ENCODE data around the gene GRID2IP. TPM values are rescaled to one million over a fixed set of nuclear protein-coding genes. Genes with fewer than 3 reads are reported as not detected.
A peak's percentile ranks its signal among the peaks of the same experiment; 100 is the strongest.

Gene GRID2IP
- total and polyA plus RNA-seq, 2 of the 13 experiments (the other 11 are each of a cell fraction or from before 2014, with no cell fraction given) = 0.03 TPM; not detected in 1

DNA sequence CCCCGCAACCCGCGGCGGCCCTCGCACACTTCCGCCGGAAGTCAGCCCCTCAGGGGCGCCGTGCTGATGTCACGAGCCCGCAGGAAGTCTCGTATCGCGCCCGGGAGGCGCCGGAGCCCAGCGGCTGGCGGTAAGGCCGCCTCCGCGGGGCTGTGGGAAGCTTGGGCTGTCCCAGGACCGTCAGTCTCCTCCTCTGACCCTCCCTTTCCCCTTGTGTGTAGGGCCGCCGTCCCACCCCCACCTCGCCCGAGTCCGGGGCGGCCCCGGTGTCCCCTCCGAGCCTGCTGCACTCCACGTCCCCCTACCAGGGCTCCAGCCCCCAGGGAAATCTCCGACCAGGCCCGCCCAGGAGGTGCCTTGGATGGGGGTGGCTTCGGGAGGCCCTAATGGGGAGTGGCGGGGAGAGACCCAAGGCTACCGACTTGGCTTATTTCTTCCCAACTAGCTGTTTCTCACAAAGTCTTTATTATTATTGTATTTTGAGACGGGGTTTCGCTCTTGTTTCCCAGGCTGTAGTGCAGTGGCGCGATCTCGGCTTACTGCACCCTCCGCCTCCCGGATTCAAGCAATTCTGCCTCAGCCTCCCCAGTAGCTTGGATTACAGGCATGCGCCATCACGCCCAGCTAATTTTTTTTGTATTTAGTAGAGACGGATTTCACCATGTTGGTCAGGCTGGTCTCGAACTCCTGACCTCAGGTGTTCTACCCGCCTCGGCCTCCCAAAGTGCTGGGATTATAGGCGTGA, 26.3 kb upstream of the GRID2IP start, which contains the start of gene ZDHHC4 (continued):
- TF ChIP-seq, protein P1, sequence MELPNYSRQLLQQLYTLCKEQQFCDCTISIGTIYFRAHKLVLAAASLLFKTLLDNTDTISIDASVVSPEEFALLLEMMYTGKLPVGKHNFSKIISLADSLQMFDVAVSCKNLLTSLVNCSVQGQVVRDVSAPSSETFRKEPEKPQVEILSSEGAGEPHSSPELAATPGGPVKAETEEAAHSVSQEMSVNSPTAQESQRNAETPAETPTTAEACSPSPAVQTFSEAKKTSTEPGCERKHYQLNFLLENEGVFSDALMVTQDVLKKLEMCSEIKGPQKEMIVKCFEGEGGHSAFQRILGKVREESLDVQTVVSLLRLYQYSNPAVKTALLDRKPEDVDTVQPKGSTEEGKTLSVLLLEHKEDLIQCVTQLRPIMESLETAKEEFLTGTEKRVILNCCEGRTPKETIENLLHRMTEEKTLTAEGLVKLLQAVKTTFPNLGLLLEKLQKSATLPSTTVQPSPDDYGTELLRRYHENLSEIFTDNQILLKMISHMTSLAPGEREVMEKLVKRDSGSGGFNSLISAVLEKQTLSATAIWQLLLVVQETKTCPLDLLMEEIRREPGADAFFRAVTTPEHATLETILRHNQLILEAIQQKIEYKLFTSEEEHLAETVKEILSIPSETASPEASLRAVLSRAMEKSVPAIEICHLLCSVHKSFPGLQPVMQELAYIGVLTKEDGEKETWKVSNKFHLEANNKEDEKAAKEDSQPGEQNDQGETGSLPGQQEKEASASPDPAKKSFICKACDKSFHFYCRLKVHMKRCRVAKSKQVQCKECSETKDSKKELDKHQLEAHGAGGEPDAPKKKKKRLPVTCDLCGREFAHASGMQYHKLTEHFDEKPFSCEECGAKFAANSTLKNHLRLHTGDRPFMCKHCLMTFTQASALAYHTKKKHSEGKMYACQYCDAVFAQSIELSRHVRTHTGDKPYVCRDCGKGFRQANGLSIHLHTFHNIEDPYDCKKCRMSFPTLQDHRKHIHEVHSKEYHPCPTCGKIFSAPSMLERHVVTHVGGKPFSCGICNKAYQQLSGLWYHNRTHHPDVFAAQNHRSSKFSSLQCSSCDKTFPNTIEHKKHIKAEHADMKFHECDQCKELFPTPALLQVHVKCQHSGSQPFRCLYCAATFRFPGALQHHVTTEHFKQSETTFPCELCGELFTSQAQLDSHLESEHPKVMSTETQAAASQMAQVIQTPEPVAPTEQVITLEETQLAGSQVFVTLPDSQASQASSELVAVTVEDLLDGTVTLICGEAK (IDR thresholded peaks at IDR 0.05) = peak; percentile 87
- TF ChIP-seq, protein P1 (CRISPR knock-in tag; IDR thresholded peaks at IDR 0.05) = peak; percentile 69; the same call in 1 of the 2 replicates
- 0 out of 2 replicates have a peak, but pooled peaks have one; percentile 79 for TF ChIP-seq ZNF232 (CRISPR knock-in tag; IDR thresholded peaks at IDR 0.05; ENCODE audit: borderline replicate concordance)
- no peak for TF ChIP-seq MATR3 (CRISPR knock-in tag; IDR thresholded peaks at IDR 0.05)
- TF ChIP-seq, protein P2, sequence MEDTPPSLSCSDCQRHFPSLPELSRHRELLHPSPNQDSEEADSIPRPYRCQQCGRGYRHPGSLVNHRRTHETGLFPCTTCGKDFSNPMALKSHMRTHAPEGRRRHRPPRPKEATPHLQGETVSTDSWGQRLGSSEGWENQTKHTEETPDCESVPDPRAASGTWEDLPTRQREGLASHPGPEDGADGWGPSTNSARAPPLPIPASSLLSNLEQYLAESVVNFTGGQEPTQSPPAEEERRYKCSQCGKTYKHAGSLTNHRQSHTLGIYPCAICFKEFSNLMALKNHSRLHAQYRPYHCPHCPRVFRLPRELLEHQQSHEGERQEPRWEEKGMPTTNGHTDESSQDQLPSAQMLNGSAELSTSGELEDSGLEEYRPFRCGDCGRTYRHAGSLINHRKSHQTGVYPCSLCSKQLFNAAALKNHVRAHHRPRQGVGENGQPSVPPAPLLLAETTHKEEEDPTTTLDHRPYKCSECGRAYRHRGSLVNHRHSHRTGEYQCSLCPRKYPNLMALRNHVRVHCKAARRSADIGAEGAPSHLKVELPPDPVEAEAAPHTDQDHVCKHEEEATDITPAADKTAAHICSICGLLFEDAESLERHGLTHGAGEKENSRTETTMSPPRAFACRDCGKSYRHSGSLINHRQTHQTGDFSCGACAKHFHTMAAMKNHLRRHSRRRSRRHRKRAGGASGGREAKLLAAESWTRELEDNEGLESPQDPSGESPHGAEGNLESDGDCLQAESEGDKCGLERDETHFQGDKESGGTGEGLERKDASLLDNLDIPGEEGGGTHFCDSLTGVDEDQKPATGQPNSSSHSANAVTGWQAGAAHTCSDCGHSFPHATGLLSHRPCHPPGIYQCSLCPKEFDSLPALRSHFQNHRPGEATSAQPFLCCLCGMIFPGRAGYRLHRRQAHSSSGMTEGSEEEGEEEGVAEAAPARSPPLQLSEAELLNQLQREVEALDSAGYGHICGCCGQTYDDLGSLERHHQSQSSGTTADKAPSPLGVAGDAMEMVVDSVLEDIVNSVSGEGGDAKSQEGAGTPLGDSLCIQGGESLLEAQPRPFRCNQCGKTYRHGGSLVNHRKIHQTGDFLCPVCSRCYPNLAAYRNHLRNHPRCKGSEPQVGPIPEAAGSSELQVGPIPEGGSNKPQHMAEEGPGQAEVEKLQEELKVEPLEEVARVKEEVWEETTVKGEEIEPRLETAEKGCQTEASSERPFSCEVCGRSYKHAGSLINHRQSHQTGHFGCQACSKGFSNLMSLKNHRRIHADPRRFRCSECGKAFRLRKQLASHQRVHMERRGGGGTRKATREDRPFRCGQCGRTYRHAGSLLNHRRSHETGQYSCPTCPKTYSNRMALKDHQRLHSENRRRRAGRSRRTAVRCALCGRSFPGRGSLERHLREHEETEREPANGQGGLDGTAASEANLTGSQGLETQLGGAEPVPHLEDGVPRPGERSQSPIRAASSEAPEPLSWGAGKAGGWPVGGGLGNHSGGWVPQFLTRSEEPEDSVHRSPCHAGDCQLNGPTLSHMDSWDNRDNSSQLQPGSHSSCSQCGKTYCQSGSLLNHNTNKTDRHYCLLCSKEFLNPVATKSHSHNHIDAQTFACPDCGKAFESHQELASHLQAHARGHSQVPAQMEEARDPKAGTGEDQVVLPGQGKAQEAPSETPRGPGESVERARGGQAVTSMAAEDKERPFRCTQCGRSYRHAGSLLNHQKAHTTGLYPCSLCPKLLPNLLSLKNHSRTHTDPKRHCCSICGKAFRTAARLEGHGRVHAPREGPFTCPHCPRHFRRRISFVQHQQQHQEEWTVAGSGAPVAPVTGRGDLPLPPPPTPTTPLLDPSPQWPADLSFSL (CRISPR knock-in tag; IDR thresholded peaks at IDR 0.05) = no peak
- TF ChIP-seq TSC22D2 (CRISPR knock-in tag; IDR thresholded peaks at IDR 0.05; ENCODE audit: borderline replicate concordance) = no peak
- TF ChIP-seq ZC3H13 (CRISPR knock-in tag; IDR thresholded peaks at IDR 0.05) = peak; percentile 84
- no peak for TF ChIP-seq ARNT (IDR thresholded peaks at IDR 0.05)
- no peak for TF ChIP-seq NFE2L2 (IDR thresholded peaks at IDR 0.05; ENCODE audit: low read length)
- TF ChIP-seq BRD4 (CRISPR knock-in tag; IDR thresholded peaks at IDR 0.05) = peak; percentile 73
- TF ChIP-seq ZNF460 (CRISPR knock-in tag; IDR thresholded peaks at IDR 0.05; ENCODE audit: borderline replicate concordance) = no peak
- no peak for TF ChIP-seq PTBP1 (IDR thresholded peaks at IDR 0.05; ENCODE audit: low read depth, low read length, poor library complexity, severe bottlenecking)
- TF ChIP-seq ARID2 (CRISPR knock-in tag; IDR thresholded peaks at IDR 0.05; ENCODE audit: borderline replicate concordance) = no peak
- no peak for TF ChIP-seq PLRG1 (conservative IDR thresholded peaks at IDR 0.05)
- peak; percentile 86 for TF ChIP-seq ZNF772 (CRISPR knock-in tag; IDR thresholded peaks at IDR 0.05)
